Measurements from ENCODE around the gene FMO4. TPM values are rescaled to one million over a fixed set of nuclear protein-coding genes. Genes with fewer than 3 reads are reported as not detected.
"Not testable (repeated sequence)": the region's sequence is repeated elsewhere in the genome, so short reads cannot be mapped to it uniquely, and the experiment has no call there.

The FMO4 gene, protein sequence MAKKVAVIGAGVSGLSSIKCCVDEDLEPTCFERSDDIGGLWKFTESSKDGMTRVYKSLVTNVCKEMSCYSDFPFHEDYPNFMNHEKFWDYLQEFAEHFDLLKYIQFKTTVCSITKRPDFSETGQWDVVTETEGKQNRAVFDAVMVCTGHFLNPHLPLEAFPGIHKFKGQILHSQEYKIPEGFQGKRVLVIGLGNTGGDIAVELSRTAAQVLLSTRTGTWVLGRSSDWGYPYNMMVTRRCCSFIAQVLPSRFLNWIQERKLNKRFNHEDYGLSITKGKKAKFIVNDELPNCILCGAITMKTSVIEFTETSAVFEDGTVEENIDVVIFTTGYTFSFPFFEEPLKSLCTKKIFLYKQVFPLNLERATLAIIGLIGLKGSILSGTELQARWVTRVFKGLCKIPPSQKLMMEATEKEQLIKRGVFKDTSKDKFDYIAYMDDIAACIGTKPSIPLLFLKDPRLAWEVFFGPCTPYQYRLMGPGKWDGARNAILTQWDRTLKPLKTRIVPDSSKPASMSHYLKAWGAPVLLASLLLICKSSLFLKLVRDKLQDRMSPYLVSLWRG
- total RNA-seq: 1 to 10 TPM; 3.1 to 3.8 TPM
- long read RNA-seq, partial matches to known transcripts: 1 of 3 reads
- long read RNA-seq, other reads (novel, unspliced or antisense): 1 of 3 reads

DNA sequence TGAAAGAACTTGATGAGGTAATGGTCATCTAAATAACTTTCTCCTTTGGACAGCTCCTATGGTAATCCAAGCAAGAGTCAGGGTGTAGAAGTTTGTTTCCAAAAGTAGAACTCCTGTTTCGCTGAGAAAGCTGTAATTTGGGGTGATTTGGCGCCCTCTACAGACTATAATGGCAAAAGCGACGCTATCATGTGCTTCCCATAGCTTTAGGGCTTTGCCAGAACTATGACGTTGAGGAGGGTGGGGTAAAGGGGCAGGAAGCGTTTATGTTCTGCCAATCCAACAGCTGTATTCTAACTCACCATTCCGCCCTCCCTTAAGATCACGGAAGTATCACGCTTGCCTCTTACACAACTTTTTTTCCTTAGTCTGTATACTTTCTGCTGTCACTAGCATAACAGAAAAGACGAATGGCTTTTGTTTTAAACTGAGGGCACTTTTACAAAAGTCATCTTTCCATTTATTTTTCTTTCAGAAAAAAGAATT is at the start of gene FMO4:
Gene FMO4 (plus strand): TSS at position 349 of the 486 bp plus-strand sequence. CDS start 5,643 bp downstream, outside the sequence.
- ATAC-seq (peak; percentile 100), DNase-seq (peak; percentile 85)
- intact Hi-C loops (cut with DNase I): loop anchor here (5.0 kb wide), 3 partner anchors 62 to 347 kb away; partner anchors contain the start of gene FMO1 (in 1 of the 2)

DNA sequence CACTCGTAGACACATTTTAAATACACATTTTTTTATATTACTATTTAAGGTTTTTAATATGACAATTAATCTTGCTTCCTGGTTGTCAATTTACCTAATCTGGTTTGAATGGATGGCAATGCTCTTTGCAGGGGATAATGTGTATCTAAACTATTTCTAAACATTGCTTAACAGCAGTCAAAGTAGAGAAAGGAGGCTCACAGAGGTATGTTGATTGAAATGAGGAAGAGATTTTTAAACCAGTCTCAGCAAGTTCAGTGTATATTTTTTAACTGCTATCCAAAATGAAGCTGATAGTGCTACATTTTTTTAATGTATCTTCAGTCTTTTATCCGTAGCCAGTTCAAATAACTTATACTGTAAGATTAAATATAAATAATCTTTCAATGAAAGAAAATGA is 48.3 kb upstream of the FMO4 start:
- intact Hi-C loops (cut with DNase I): no loop called here
- DNase-seq: no peak
- ATAC-seq: no peak

DNA sequence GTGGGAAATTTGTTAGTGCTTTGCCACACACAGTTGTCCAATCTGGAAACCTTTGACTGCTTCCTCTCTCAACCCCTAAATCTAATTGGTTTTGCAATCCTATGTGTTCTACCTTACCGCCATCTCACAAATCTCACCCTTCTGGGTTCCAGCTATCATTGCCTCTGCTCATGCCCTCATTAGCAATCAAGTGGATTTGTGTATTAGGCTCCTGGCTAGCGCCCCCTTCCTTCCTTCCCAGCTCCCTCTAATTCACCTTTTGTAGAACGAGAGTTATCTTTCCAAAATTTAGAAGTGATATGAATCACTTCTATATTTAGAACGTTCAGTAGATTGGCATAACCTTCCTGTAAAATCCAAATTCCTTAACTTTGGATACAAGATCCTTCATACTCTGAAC is 47.1 kb upstream of the FMO4 start:
- intact Hi-C loops (cut with DNase I): no loop called here
- DNase-seq (no peak), ATAC-seq (no peak)

DNA sequence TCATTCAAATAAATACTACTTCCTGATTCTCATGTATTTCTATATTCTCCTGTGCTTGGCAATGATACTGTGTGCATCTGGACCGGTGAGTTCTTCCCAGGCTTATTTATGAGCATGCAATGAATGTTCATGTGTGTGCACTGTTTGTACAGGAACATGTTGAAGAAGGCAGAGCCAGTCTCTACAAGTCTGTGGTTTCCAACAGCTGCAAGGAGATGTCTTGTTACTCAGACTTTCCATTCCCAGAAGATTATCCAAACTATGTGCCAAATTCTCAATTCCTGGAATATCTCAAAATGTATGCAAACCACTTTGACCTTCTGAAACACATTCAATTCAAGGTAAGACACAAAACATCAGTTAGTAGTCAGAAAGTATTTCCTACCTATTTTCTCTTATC is 46.6 kb upstream of the FMO4 start:
- intact Hi-C loops (cut with DNase I): no loop called here
- DNase-seq (no peak), ATAC-seq (peak in 1 of 2 donors; percentile 57)

DNA sequence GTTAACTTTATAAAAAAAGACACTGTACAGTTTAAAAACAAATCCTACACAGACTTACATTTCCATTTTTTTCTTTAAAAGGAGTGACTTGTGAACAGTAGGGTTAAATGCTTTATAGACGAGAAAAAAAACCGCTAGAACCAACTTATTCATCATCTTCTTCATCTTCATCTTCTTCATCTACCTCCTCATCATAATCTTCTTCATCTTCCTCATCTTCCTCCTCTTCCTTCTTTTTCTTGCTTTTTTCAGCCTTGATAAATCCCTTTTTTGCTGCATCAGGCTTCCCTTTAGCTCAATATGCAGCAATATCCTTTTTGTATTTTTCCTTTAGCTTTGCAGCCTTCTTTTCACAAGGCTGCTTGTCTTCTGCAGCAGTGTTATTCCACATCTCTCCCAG is 43.2 kb upstream of the FMO4 start:
- DNase-seq: no peak
- no peak for ATAC-seq
- intact Hi-C loops (cut with DNase I): no loop called here

DNA sequence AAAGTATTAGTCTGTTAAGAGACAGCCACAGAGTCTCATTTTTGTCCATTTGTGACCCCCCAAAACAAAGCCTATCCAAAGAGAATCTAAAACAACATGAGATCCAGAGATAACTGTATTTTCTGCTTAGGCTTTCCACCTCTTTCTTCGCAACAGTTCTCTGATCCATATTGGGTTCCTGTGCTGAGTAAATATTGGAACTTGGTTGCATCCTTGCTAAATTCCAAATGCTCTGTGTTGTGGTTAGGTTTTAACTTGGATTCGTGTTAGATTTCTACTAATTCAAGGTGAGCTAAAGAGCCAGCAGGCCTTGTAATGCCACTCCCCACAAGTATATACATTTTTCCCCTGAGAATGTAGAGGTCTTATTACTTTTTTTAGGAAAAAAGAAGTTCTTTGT is 36.4 kb upstream of the FMO4 start:
- intact Hi-C loops (cut with DNase I): no loop called here
- DNase-seq (no peak), ATAC-seq (no peak)

DNA sequence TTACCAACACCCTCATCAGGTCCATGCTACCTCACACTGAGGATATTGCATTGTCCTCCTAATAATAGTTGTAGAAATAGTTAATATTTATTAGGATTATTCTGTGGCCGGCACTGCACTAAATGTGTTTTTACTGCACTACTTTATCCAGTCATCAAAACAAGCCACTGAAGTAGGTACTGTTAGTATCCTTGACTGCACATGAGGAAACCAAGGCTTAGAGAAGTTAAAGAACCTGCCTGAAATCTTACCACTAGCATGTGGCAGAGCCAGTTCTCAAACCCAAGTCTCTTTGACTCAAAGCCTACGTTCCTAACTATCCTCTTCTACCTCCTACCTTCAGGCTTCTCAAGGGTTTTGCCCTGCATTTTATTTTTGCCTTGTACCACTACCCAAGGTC is 34.7 kb upstream of the FMO4 start:
- DNase-seq: no peak
- intact Hi-C loops (cut with DNase I): no loop called here
- no peak for ATAC-seq

DNA sequence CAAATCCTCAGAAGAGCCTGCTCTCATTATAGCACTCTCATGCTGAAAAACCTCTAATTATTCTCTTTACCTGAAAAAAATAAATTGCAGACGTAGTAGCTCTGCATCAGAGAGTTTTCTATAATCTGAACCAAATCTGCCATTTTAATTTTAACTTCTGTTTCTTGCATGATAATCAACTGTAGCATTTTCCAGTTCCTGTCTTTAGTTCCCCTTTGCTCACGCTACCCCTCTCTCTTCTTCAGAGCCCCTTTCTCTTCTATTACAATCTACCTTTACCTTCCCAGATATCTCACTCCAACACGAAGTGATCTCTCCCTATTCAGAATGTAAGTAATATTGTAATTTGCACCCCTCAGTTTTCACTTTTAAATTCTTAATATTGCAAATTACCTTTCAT is 34.3 kb upstream of the FMO4 start:
- intact Hi-C loops (cut with DNase I): no loop called here
- DNase-seq: no peak
- ATAC-seq: no peak

DNA sequence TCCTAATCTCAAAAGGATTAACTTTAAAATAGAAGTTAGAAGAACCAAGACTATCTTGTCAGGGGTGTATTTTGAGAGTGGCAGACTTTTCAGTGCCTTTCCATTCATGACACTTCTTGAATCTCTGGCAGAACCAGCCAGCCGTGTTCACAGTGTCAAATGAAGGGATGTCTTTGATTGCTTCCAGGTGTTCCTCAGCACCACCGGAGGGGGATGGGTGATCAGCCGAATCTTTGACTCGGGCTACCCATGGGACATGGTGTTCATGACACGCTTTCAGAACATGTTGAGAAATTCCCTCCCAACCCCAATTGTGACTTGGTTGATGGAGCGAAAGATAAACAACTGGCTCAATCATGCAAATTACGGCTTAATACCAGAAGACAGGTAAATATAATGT is 33.4 kb upstream of the FMO4 start:
- intact Hi-C loops (cut with DNase I): no loop called here
- ATAC-seq: no peak
- DNase-seq: no peak

DNA sequence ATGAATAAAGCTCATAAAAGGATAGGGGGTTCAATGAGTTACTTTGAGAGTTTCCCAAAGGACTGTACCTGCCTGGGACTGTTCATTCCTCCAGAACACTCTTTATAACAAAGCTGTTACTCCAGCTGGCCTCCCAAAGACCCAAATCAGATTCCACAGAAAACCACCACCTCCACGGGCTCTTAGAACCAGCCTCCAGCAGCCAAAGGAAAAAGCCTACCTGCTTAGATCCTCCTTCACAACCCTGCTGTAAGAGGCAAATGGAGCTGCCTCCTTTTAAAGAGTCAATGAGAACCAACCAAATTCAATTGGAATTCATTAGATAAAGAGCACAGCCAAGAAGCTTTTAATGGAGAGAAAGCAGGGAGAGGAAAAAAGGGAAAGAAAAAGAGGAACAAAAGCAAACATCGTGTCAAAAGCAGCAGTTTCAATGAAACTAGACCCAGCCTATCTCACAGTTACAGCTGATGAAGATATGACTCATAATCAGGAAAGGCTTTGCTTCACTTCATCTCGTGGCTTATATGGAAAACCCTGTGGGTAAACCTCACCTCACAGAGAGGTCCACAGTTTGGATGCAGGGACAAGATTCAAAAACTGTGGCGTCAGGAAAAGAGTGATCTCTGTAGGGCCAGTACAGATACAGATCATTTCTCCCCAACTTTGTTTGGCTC is 27.8 kb upstream of the FMO4 start:
- ATAC-seq (no peak), DNase-seq (no peak)
- intact Hi-C loops (cut with DNase I): no loop called here

DNA sequence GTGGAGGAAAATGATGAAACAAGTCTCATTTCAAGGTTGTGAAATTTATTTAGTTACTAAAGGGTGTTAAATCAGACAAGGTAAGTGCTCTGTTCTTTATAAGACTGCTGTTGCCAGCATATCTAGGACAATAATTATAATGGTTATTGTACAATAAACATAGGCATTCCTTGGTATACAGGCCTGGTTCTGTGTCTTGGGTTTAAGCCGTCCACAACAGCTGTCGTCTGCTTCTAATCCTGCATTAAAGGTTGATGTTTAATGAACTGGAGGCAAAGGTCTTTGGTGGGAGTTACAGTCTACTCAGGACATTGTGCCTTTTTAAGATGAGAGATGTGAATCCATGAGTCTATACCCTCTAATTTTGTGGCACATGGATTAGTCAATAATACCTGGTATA is 23.4 kb upstream of the FMO4 start:
- no peak for ATAC-seq
- DNase-seq: no peak
- intact Hi-C loops (cut with DNase I): no loop called here

DNA sequence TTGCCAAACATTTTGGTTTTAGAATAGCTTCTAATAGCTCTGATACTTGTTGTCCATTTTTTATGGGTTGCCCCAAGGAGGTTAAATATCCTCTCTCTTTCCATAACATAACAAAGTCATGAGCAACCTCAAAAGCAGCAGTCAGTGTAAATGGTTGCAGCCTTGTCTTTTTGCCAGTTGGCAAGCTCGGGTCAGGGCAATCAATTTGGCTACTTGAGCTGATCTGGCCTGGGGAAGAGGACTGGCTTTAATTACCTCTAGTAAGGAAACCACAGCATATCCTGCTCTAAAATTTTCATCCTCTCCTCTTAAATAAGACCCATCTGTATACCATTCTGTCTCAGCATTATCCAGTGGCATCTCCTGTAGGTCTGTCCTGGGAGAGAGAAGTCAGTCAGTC is 21.2 kb upstream of the FMO4 start:
- ATAC-seq: no peak
- no peak for DNase-seq
- intact Hi-C loops (cut with DNase I): no loop called here

DNA sequence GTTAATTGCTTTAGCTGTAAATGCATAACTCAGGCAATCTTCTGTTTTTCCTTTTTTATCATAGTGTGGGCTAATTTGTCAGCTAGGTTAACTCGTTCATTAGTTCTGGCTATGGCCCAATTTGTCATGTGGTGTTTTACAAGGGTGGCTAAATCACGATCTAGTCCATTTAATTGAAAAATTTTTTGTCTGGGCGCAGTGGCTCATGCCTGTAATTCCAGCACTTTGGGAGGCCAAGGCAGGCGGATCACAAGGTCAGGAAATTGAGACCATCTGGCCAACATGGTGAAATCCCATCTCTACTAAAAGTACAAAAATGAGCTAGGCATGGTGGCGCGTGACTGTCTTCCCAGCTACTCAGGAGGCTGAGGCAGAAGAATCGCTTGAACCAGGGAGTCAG is 18.6 kb upstream of the FMO4 start:
- intact Hi-C loops (cut with DNase I); DNase-seq; ATAC-seq: not testable (repeated sequence)

DNA sequence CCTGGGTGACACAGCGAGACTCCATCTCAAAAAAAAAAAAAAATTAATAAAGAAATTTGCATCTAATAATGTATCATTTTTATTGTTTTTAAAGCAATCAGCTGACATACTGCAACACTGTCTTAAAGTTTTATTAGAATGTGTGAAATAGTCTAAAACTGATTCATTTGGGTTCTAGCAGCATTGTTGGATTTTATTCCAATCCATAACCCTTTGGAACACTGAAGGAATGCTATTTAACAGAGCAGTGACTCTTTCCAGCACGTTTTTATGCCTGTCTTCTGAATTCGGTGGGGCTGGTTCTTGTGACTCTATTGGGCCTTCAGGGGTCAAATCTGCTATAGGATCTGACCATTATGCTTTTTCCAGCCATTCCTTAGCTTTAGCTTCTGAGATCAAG is 18.2 kb upstream of the FMO4 start:
- DNase-seq (no peak), ATAC-seq (no peak)
- intact Hi-C loops (cut with DNase I): no loop called here

DNA sequence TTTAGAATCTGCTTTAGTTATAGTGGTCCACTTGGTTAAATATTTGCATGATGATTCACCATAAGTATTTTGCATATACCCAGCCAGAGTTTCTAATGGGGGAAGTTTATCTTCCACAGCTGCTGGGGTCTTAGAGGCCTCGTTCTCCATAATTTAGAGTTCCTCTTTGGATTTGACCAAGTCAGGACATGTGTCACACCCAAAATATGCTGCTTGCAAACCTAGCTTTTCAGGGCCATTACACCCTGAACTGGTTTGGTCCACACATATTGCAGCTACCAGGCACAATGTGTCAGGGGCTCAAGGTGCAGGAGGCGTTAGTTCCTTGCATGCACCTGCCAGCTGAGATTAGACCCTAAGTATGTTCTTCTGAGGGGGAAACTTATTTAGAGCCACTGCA is 17.1 kb upstream of the FMO4 start:
- intact Hi-C loops (cut with DNase I): no loop called here
- ATAC-seq: no peak
- no peak for DNase-seq

DNA sequence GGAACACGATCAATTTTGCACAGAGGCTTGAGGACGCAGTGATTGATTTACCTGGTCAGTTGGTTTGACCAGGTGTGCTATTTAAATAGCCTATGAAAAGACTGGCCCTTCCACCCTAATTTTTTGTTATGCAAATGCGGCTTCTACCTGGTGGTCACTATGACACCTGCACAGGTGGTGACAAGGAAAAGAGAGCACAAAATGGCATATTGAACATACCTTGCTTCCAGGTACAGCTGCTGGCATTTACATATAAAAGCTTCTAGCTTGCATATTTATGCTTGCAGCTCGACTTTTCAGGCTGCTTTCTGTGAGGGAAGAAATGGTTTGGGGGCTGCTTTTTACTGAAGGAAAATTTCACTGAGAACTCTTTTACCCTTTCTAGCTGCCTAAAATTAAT is 15.3 kb upstream of the FMO4 start:
- no peak for ATAC-seq
- intact Hi-C loops (cut with DNase I): no loop called here

DNA sequence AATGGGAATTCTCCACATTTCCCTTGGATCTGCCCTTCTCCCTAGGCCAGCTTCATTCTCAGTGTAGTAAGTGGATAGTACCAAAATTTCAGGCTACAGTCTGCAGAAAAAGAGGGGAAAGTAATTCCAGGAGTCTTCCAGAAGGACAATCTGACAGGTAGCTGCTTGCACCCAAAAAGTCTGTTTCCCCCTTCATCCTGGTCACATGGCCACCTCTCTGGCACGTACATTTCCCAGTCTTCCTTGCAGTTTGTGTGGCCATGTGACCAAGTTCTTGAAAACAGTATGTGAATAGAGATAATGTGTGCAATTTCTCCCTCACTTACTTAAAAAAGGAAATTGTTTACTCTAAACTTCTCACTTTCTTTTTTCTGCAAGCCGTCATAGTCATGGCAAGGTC is 14.6 kb upstream of the FMO4 start:
- no peak for ATAC-seq
- intact Hi-C loops (cut with DNase I): no loop called here
- no peak for DNase-seq

More for the DNA sequence above, 15.3 kb upstream of the FMO4 start:
- no peak for DNase-seq

DNA sequence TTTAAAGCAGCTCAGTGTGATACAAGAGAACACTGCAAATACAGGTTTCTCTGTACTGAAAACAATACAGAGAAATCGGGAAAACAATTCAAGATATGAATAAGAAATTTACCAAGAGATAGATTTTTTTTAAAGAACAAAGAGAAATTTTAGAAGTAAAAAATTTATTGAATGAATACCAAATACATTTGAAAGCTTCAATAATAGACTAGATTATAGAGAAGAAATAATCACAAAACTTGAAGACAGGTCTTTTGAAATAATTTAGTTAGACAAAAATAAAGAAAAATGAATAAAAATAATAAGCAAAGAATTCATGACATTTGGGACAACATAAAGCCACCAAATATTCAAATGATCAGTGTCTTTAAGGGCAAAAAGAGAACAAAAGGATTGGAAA is 13.6 kb upstream of the FMO4 start:
- ATAC-seq: no peak
- intact Hi-C loops (cut with DNase I): no loop called here
- no peak for DNase-seq

DNA sequence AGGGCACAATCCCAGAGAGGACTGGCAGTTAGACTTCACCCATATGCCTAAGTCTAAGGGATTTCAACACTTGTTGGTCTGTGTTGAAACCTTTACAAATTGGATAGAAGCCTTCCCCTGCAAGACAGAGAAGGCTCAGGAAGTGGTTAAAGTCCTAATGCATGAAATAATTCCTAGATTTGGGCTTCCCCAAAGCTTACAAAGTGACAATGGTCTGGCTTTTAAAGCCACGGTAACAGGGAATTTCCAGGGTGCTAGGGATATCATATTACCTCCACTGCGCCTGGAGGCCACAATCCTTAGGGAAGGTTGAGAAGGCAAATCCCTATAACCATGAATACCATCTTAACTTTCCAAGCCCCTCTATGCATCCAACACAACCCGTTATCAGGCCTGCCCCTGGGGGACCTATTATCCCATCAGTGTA is 3.3 kb upstream of the FMO4 start:
- DNase-seq (no peak), ATAC-seq (no peak)
- intact Hi-C loops (cut with DNase I): loop anchor here (5.0 kb wide), 3 partner anchors 58 to 343 kb away; partner anchors contain the start of gene FMO1 (in 1 of the 2)
